SK-N-SH treated with all-trans-retinoic acid at 6 μM for 48 hours (cell line): ENCODE results near the gene ARHGAP28.

ENCODE experiments used
- ATAC-seq: fragments of 200-7000 bp; cut with Tn5 transposase; 3 replicates; pipeline ENCODE4 v1.9.1; 2020; ENCODE audit warnings: mild to moderate bottlenecking, moderate library complexity
- ARNTL ChIP-seq: fragments of 450-650 bp; formaldehyde crosslinking; IDR thresholded peaks from 2 replicates; pipeline ENCODE4 v1.5.0; 2020; ENCODE audit warnings: low read depth, mild to moderate bottlenecking, moderate library complexity, borderline replicate concordance
- BACH2 ChIP-seq: fragments of 250-450 bp; sonication (Bioruptor Pico); IDR thresholded peaks from 2 replicates; pipeline ENCODE4 v1.9.0; 2021; ENCODE audit warnings: mild to moderate bottlenecking, borderline replicate concordance
- CSDC2 ChIP-seq: fragments of 250-450 bp; sonication (Bioruptor Pico); IDR thresholded peaks from 2 replicates; pipeline ENCODE4 v1.5.0; 2020; ENCODE audit warnings: mild to moderate bottlenecking, moderate library complexity
- ESRRG ChIP-seq: fragments of 250-450 bp; sonication (Bioruptor Pico); IDR thresholded peaks from 2 replicates; pipeline ENCODE4 v1.6.1; 2021; ENCODE audit warnings: mild to moderate bottlenecking
- GLIS3 ChIP-seq: fragments of 250-450 bp; sonication (Bioruptor Pico); IDR thresholded peaks from 2 replicates; pipeline ENCODE4 v1.5.0; 2020; ENCODE audit warnings: mild to moderate bottlenecking, moderate library complexity
- ISL1 ChIP-seq: fragments of 250-450 bp; sonication (Bioruptor Pico); IDR thresholded peaks from 2 replicates; pipeline ENCODE4 v2.1.2; 2022; ENCODE audit warnings: mild to moderate bottlenecking, moderate library complexity
- OSR1 ChIP-seq: fragments of 250-450 bp; sonication (Bioruptor Pico); IDR thresholded peaks from 2 replicates; pipeline ENCODE4 v1.8.0; 2022; ENCODE audit warnings: moderate library complexity, mild to moderate bottlenecking, inconsistent platforms
- PPARA ChIP-seq: fragments of 250-450 bp; sonication (Bioruptor Pico); IDR thresholded peaks from 2 replicates; pipeline ENCODE4 v1.5.0; 2020; ENCODE audit warnings: mild to moderate bottlenecking, borderline replicate concordance
- RARB ChIP-seq: fragments of 250-450 bp; sonication (Bioruptor Pico); IDR thresholded peaks from 2 replicates; pipeline ENCODE4 v1.8.0; 2021; ENCODE audit warnings: mild to moderate bottlenecking, moderate library complexity
- SNAI2 ChIP-seq: fragments of 250-450 bp; sonication (Bioruptor Pico); IDR thresholded peaks from 2 replicates; pipeline ENCODE4 v1.5.0; 2020; ENCODE audit warnings: mild to moderate bottlenecking, moderate library complexity
- TCF4 ChIP-seq: fragments of 250-450 bp; sonication (Bioruptor Pico); IDR thresholded peaks from 2 replicates; pipeline ENCODE4 v1.8.0; 2021; ENCODE audit warnings: mild to moderate bottlenecking, moderate library complexity, borderline replicate concordance
- TOX ChIP-seq: fragments of 250-450 bp; sonication (Bioruptor Pico); IDR thresholded peaks from 2 replicates; pipeline ENCODE4 v1.8.0; 2021; ENCODE audit warnings: mild to moderate bottlenecking, moderate library complexity, borderline replicate concordance
- ZC3H10 ChIP-seq: fragments of 250-450 bp; sonication (Bioruptor Pico); IDR thresholded peaks from 2 replicates; pipeline ENCODE4 v1.5.1; 2021; ENCODE audit warnings: mild to moderate bottlenecking, moderate library complexity
- ZFP3 ChIP-seq: fragments of 250-450 bp; sonication (Bioruptor Pico); IDR thresholded peaks from 2 replicates; pipeline ENCODE4 v1.5.0; 2020; ENCODE audit warnings: mild to moderate bottlenecking, moderate library complexity
- ZFP30 ChIP-seq: fragments of 450-650 bp; formaldehyde crosslinking; IDR thresholded peaks from 2 replicates; pipeline ENCODE4 v1.5.0; 2022; ENCODE audit warnings: mild to moderate bottlenecking, moderate library complexity
- ZNF565 ChIP-seq: fragments of 450-650 bp; formaldehyde crosslinking; conservative IDR thresholded peaks from 2 replicates; pipeline ENCODE4 v1.5.0; 2020; ENCODE audit warnings: low read depth, mild to moderate bottlenecking, moderate library complexity
- ZNF70 ChIP-seq: fragments of 450-650 bp; formaldehyde crosslinking; IDR thresholded peaks from 2 replicates; pipeline ENCODE4 v1.5.0; 2020; ENCODE audit warnings: mild to moderate bottlenecking, moderate library complexity
- ZNF8 ChIP-seq: fragments of 450-650 bp; formaldehyde crosslinking; IDR thresholded peaks from 2 replicates; pipeline ENCODE4 v1.5.0; 2020; ENCODE audit warnings: mild to moderate bottlenecking, moderate library complexity
- TF ChIP-seq, protein P1 (sequence below): fragments of 250-450 bp; sonication (Bioruptor Pico); IDR thresholded peaks from 2 replicates; pipeline ENCODE4 v1.5.1; 2020; ENCODE audit warnings: low read depth, mild to moderate bottlenecking, moderate library complexity
- TF ChIP-seq, protein P2 (sequence below): fragments of 250-450 bp; sonication (Bioruptor Pico); IDR thresholded peaks from 2 replicates; pipeline ENCODE4 v1.8.0; 2020; ENCODE audit warnings: mild to moderate bottlenecking, moderate library complexity, borderline replicate concordance
- TF ChIP-seq, protein P3 (sequence below): fragments of 250-450 bp; sonication (Bioruptor Pico); IDR thresholded peaks from 2 replicates; pipeline ENCODE4 v1.5.1; 2021; ENCODE audit warnings: mild to moderate bottlenecking, moderate library complexity
- TF ChIP-seq, protein P4 (sequence below): fragments of 250-450 bp; sonication (Bioruptor Pico); IDR thresholded peaks from 2 replicates; pipeline ENCODE4 v1.5.0; 2020; ENCODE audit warnings: mild to moderate bottlenecking, moderate library complexity

The ARHGAP28 gene

DNA sequence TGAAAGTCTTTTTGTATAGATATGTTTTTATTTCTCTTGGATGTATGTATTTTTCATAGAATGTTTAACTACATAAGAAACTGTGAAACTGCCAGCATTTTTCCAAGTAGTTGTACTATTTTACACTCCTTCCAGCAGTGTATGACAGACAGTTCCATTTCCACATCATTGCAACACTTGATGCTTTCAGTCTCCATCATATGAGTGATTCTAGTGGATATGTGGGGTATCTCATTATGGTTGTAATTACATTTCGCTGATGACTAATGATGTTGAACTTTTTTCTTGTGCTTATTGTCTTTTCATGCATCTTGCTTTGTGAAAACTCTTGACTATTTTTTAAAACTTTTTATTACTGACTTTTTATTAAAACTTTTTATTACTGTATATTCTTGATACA lies 101.4 kb downstream of the ARHGAP28 start:
- no peak for TF ChIP-seq ZC3H10 (CRISPR knock-in tag)
- TF ChIP-seq ISL1 (CRISPR knock-in tag): 0 out of 2 replicates have a peak, but pooled peaks have one; percentile 8
- no peak for ATAC-seq

DNA sequence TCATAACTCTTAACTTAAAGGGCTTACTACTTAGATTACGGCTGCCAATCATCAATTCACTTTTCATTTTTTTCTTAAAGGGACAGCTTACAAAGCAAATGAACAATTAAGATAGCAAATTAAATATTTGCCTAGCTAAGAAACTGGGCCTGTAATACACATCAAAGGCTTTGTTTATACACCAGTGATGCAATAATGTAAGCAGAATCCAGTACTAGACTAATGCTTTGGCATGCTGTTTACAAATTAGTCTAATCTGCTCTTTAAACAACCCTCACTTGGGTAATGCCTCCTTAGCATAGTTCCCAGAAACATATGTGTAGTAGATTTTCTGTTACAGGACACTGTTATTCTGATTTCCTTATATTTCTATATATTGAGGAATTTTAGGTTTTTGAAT lies 105.8 kb downstream of the ARHGAP28 start:
- no peak for TF ChIP-seq ARNTL (CRISPR knock-in tag)
- TF ChIP-seq ESRRG (CRISPR knock-in tag): no peak
- TF ChIP-seq ZNF70 (CRISPR knock-in tag): no peak
- no peak for TF ChIP-seq ZC3H10 (CRISPR knock-in tag)
- no peak for TF ChIP-seq ZNF8 (CRISPR knock-in tag)
- no peak for TF ChIP-seq ZFP3
- TF ChIP-seq CSDC2 (CRISPR knock-in tag): no peak
- no peak for TF ChIP-seq OSR1 (CRISPR knock-in tag)
- TF ChIP-seq RARB (CRISPR knock-in tag): no peak
- TF ChIP-seq TCF4 (CRISPR knock-in tag): no peak
- TF ChIP-seq, protein P1, sequence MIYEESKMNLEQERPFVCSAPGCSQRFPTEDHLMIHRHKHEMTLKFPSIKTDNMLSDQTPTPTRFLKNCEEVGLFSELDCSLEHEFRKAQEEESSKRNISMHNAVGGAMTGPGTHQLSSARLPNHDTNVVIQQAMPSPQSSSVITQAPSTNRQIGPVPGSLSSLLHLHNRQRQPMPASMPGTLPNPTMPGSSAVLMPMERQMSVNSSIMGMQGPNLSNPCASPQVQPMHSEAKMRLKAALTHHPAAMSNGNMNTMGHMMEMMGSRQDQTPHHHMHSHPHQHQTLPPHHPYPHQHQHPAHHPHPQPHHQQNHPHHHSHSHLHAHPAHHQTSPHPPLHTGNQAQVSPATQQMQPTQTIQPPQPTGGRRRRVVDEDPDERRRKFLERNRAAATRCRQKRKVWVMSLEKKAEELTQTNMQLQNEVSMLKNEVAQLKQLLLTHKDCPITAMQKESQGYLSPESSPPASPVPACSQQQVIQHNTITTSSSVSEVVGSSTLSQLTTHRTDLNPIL (CRISPR knock-in tag): no peak
- no peak for TF ChIP-seq PPARA (CRISPR knock-in tag)
- TF ChIP-seq ISL1 (CRISPR knock-in tag): no peak
- TF ChIP-seq, protein P2, sequence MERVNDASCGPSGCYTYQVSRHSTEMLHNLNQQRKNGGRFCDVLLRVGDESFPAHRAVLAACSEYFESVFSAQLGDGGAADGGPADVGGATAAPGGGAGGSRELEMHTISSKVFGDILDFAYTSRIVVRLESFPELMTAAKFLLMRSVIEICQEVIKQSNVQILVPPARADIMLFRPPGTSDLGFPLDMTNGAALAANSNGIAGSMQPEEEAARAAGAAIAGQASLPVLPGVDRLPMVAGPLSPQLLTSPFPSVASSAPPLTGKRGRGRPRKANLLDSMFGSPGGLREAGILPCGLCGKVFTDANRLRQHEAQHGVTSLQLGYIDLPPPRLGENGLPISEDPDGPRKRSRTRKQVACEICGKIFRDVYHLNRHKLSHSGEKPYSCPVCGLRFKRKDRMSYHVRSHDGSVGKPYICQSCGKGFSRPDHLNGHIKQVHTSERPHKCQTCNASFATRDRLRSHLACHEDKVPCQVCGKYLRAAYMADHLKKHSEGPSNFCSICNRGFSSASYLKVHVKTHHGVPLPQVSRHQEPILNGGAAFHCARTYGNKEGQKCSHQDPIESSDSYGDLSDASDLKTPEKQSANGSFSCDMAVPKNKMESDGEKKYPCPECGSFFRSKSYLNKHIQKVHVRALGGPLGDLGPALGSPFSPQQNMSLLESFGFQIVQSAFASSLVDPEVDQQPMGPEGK (CRISPR knock-in tag): no peak
- TF ChIP-seq SNAI2: no peak
- TF ChIP-seq, protein P3, sequence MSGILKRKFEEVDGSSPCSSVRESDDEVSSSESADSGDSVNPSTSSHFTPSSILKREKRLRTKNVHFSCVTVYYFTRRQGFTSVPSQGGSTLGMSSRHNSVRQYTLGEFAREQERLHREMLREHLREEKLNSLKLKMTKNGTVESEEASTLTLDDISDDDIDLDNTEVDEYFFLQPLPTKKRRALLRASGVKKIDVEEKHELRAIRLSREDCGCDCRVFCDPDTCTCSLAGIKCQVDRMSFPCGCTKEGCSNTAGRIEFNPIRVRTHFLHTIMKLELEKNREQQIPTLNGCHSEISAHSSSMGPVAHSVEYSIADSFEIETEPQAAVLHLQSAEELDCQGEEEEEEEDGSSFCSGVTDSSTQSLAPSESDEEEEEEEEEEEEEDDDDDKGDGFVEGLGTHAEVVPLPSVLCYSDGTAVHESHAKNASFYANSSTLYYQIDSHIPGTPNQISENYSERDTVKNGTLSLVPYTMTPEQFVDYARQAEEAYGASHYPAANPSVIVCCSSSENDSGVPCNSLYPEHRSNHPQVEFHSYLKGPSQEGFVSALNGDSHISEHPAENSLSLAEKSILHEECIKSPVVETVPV (CRISPR knock-in tag): no peak
- no peak for TF ChIP-seq TOX (CRISPR knock-in tag)
- no peak for TF ChIP-seq ZNF565 (CRISPR knock-in tag)
- no peak for TF ChIP-seq BACH2 (CRISPR knock-in tag)
- TF ChIP-seq GLIS3 (CRISPR knock-in tag): no peak
- no peak for ATAC-seq

DNA sequence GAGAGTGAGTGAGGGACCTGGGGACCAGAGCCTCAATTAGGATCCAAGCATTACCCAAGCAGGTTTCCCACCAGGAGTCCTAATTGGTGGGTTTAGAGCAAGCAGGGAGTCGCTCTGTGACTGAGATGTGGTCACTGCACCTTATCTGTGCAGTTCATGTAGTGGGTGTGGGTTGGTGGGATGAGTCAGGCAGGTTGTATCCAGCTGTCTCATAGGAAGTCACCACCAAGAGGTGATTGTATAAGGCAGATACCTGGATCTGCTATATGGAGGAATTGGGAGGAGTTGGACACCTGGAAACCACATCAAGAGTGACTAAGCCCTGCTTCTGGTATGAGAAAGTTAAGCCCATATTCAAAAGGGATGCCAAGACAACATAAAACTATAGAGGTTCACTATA lies 106.8 kb downstream of the ARHGAP28 start:
- no peak for TF ChIP-seq ZC3H10 (CRISPR knock-in tag)
- no peak for TF ChIP-seq SNAI2
- TF ChIP-seq ZNF8 (CRISPR knock-in tag): no peak
- TF ChIP-seq, protein P4, sequence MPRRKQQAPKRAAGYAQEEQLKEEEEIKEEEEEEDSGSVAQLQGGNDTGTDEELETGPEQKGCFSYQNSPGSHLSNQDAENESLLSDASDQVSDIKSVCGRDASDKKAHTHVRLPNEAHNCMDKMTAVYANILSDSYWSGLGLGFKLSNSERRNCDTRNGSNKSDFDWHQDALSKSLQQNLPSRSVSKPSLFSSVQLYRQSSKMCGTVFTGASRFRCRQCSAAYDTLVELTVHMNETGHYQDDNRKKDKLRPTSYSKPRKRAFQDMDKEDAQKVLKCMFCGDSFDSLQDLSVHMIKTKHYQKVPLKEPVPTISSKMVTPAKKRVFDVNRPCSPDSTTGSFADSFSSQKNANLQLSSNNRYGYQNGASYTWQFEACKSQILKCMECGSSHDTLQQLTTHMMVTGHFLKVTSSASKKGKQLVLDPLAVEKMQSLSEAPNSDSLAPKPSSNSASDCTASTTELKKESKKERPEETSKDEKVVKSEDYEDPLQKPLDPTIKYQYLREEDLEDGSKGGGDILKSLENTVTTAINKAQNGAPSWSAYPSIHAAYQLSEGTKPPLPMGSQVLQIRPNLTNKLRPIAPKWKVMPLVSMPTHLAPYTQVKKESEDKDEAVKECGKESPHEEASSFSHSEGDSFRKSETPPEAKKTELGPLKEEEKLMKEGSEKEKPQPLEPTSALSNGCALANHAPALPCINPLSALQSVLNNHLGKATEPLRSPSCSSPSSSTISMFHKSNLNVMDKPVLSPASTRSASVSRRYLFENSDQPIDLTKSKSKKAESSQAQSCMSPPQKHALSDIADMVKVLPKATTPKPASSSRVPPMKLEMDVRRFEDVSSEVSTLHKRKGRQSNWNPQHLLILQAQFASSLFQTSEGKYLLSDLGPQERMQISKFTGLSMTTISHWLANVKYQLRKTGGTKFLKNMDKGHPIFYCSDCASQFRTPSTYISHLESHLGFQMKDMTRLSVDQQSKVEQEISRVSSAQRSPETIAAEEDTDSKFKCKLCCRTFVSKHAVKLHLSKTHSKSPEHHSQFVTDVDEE: no peak
- TF ChIP-seq, protein P1 (CRISPR knock-in tag): no peak
- no peak for ATAC-seq

DNA sequence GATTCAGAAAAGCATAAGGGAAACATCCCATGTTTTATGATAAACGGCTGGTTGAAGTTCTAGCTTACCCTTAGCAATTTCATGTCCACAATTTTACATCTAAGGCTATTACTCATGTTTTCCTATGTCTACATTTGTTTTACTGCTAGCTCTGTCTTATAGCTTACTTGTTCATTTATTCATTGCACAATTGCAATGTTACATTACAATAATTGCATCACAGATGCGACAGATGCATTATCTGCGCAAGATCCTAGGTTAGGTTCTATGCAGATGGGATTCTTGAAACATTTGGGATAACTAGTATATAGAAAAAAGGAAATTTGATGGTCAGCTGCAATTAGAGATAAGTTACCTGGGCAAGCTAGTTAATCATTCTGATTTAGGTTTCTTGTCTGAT lies 108.4 kb downstream of the ARHGAP28 start:
- ATAC-seq: no peak
- TF ChIP-seq, protein P4: no peak
- TF ChIP-seq ISL1 (CRISPR knock-in tag): no peak
- no peak for TF ChIP-seq CSDC2 (CRISPR knock-in tag)
- TF ChIP-seq TCF4 (CRISPR knock-in tag): no peak
- TF ChIP-seq, protein P2 (CRISPR knock-in tag): no peak
- no peak for TF ChIP-seq ZFP3
- no peak for TF ChIP-seq PPARA (CRISPR knock-in tag)
- TF ChIP-seq RARB (CRISPR knock-in tag): no peak
- no peak for TF ChIP-seq SNAI2
- no peak for TF ChIP-seq ZFP30
